ENCODE results near the gene SETBP1. TPM values are rescaled to one million over a fixed set of nuclear protein-coding genes. Genes with fewer than 3 reads are reported as not detected.

SETBP1 gene
- total RNA-seq, 1 donor from 2014 or later, result 22.6 TPM

DNA sequence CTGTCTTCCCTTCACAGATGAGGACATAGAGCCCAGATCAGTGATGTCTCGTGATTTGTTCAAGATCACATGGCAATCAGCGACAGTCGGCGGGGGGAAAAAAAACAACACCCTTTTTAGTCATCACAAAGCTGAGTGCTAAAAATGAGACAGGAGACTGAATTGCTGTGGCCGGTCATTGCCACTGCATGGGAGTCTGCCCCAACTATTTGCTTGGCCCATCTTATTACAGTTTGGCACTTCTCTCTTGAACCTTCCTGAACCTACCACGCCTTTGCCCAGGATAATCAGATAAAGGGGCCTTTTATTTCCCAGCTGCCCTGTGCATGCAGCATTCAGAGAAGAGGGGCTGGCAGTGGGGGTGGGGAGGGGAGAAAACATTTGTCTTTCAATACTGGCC is 42.7 kb downstream of the SETBP1 start:
- intact Hi-C loops (cut with micrococcal nuclease), result no loop called here
- no peaks in the 10 kb centered on the region for H3K9me3 Mint-ChIP-seq
- H3K4me1 Mint-ChIP-seq, result peaks cover 71% of the 10 kb centered on the region
- H3K27me3 Mint-ChIP-seq, result peaks cover 9% of the 10 kb centered on the region
- H3K27ac Mint-ChIP-seq, result peak overlapping the region; percentile 1
- DNase-seq, result no peak
- no peak overlapping the region for H3K4me3 Mint-ChIP-seq
- H3K36me3 Mint-ChIP-seq (ENCODE audit: low read depth), result peaks cover 19% of the 10 kb centered on the region

DNA sequence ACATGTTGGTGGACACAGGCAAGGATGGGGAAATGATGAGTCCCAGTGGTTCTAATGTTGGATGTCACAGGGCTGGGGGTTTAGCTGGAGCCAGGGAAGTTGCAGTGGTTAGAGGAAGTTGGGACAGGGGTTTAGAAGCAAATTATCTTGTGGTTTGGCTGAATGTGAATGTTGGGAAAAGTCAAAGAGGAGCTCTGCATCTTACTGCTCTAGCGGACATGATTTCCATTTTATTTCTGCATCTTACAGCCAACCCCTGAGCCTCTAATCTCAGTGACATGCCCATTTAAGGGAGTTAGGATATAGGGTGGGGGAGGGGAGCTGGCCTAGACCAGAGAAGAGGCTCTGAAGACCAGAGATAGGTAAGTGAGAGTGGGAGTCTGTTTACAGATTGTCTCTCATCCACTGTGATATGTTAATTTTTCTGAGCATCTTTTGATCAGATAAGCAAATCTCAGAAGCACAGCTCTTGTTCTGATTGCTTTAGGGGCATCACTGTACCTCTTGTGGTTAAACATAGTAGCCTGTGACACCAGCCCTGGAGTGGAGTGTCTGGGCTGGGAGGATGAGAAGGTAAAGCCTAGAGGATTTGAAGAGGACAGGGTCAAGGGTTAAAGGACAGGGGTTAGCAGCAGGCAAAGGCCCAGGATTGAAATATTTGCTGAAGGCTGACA is 43.6 kb downstream of the SETBP1 start:
- peak overlapping the region; percentile 93 for H3K27ac Mint-ChIP-seq
- intact Hi-C loops (cut with micrococcal nuclease), result loop anchor here (2.0 kb wide), 1 partner anchor 15 kb away; no protein-coding TSS in a partner anchor
- H3K27me3 Mint-ChIP-seq, result peaks cover 4% of the 10 kb centered on the region
- DNase-seq, result peak; percentile 70
- H3K4me1 Mint-ChIP-seq, result peaks cover 71% of the 10 kb centered on the region
- no peaks in the 10 kb centered on the region for H3K9me3 Mint-ChIP-seq
- H3K36me3 Mint-ChIP-seq (ENCODE audit: low read depth), result peaks cover 16% of the 10 kb centered on the region
- H3K4me3 Mint-ChIP-seq, result peak overlapping the region; percentile 72

DNA sequence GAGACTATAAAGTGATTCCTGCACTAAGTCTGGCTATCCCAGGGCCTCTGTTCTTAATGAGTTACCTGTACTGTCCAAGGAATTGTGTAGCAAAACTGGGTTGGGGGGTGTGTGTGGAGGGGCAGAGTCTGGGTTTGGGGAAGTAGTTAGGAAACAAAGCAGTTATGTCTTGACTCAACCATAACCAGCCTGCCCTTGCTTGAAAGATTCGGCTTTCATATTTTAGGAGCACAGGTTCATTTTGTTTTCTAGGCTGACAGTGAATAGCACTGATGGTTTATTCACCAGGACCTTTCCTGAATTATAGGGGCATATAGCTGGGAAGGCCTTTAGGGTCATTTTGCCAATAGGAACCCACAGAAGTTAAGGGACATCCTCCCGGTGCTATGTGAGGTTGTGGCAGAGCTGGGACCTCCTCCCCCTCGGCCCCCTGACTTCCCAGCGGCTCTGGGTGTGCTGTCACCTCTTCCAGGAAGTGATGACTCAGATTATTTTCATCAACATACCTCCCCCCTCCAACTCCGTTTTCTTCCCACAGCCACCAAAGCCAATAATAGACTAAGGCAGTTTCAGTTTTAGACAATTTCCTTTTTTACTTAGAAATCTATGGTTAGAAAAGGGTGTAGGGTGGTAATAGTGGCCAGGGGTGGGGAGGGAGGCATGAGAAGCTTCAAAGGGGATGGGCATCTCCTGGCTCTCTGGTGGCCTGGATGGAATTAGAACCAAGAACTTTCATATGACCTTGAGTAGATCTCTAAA is 44.8 kb downstream of the SETBP1 start:
- DNase-seq, result peak; percentile 91
- H3K4me3 Mint-ChIP-seq, result peak overlapping the region; percentile 72
- H3K4me1 Mint-ChIP-seq, result peaks cover 80% of the 10 kb centered on the region
- peaks cover 2% of the 10 kb centered on the region for H3K27me3 Mint-ChIP-seq
- peak overlapping the region; percentile 93 for H3K27ac Mint-ChIP-seq
- intact Hi-C loops (cut with micrococcal nuclease), result loop anchor here (1.0 to 5.0 kb wide), 9 partner anchors 8 to 168 kb away; partner anchors contain the start of gene SETBP1
- H3K36me3 Mint-ChIP-seq (ENCODE audit: low read depth), result peaks cover 15% of the 10 kb centered on the region
- no peaks in the 10 kb centered on the region for H3K9me3 Mint-ChIP-seq

DNA sequence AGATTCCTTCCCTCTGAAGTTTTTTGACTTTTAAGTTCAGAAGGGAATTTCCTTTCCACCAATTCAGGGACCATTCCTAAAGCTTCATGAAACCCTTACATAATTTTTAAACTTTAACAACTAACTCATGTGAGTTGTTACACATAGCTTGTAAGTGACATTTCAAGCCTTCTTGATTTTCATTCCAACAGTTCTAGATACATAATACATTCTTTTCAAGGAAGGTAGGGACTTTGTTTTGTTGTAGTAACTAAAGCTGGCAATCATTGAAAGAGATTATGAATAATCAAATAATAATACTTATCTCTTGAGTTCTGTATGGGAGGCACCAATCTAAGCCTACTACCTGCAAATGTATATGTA is 45.4 kb downstream of the SETBP1 start:
- peaks cover 2% of the 10 kb centered on the region for H3K27me3 Mint-ChIP-seq
- H3K27ac Mint-ChIP-seq, result peak overlapping the region; percentile 93
- intact Hi-C loops (cut with micrococcal nuclease), result loop anchor here (5.0 kb wide), 1 partner anchor 91 kb away; no protein-coding TSS in a partner anchor
- DNase-seq, result no peak
- H3K9me3 Mint-ChIP-seq, result no peaks in the 10 kb centered on the region
- peak overlapping the region; percentile 72 for H3K4me3 Mint-ChIP-seq
- H3K36me3 Mint-ChIP-seq (ENCODE audit: low read depth), result peaks cover 14% of the 10 kb centered on the region
- peaks cover 83% of the 10 kb centered on the region for H3K4me1 Mint-ChIP-seq

DNA sequence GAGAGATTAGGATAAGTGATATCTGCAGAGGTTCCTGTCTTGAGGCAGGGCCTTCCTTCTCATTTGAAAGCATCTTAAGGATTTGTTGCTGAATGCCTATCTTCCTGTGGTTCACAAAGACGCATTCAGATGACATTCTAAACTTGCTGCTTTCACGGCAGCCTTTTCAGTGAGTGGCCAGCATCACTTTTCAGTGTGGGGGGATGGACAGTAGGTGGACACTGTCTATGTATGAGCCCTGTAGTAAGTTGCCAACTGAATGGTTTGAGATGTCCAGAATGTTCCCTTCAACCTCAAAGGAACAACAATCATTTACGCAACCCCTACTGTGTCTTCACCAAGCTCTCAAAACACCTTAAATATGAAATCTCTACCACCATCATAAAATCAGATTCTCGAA is 46.6 kb downstream of the SETBP1 start:
- peak overlapping the region; percentile 13 for H3K4me3 Mint-ChIP-seq
- DNase-seq, result no peak
- H3K36me3 Mint-ChIP-seq (ENCODE audit: low read depth), result peaks cover 18% of the 10 kb centered on the region
- H3K27me3 Mint-ChIP-seq, result peaks cover 2% of the 10 kb centered on the region
- intact Hi-C loops (cut with micrococcal nuclease), result loop anchor here (5.0 kb wide), 1 partner anchor 90 kb away; no protein-coding TSS in a partner anchor
- no peak overlapping the region for H3K27ac Mint-ChIP-seq
- peaks cover 87% of the 10 kb centered on the region for H3K4me1 Mint-ChIP-seq
- H3K9me3 Mint-ChIP-seq, result no peaks in the 10 kb centered on the region

DNA sequence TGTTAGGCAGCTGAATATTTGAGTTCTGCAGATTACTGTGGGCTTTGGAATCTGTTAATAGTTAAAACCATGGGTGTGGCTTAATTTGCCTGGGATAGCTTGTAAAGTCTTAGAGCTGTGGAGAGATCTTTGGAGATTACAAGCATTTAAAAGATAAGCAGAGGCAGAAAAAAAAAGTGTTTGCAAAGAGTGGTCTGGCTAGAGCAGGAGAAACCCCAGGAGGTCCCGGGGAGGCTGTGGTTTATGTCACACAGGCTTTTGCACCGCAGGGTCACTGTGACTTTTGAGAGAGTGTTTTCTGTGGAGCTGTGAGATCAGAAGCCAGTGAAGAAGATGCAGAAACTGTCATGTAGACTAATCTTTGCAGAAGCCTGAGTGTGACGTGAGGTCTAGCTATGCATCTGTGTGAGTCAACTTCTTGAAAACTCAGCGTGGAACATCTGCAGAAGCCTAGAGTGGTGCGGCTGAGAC is 49.0 kb downstream of the SETBP1 start:
- Mint-ChIP-seq H3K9me3 (no peaks in the 10 kb centered on the region), H3K27me3 (peaks cover 2% of the 10 kb centered on the region), H3K4me1 (peaks cover 87% of the 10 kb centered on the region), H3K36me3 (ENCODE audit: low read depth) (peaks cover 13% of the 10 kb centered on the region), H3K4me3 (peak overlapping the region; percentile 30), H3K27ac (peak overlapping the region; percentile 57)
- peak; percentile 86 for DNase-seq
- intact Hi-C loops (cut with micrococcal nuclease), result loop anchor here (5.0 kb wide), 1 partner anchor 88 kb away; no protein-coding TSS in a partner anchor

DNA sequence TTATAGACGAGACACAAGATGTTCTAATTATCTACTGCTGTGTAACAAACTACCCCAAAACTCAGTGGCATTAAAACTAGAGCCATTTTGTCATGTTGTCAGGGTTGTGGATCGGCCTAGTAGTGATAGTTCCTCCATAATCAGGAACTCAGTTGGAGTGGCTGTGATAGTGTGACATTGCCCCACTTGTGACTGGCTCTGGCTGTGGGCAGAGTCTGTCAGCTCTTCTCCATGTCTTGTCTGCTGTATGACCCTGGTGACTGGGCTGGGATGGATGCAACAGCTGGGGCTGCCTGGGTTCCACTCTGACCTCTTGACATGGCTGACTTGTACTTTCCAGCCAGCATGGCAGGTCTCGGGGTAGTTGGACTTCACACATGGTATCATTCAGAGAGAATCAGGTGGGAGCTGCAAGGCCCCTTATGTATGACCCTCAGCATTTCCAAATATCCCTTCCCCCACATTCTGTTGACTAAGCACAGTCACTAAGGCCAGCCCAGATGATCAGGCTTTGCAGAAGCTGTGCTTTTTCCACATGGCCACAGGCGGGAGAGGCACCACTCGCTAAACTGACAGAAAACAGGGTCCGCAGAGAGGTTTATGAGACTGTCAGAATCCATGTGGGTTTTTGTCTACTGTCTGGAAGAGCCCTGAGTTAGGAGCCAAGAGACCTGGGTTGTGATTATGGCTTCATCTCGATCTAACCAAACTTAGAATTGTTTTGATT is 50.3 kb downstream of the SETBP1 start:
- H3K36me3 Mint-ChIP-seq (ENCODE audit: low read depth), result peaks cover 13% of the 10 kb centered on the region
- no peak overlapping the region for H3K27ac Mint-ChIP-seq
- H3K4me1 Mint-ChIP-seq, result peaks cover 74% of the 10 kb centered on the region
- H3K27me3 Mint-ChIP-seq, result peaks cover 11% of the 10 kb centered on the region
- H3K4me3 Mint-ChIP-seq, result no peak overlapping the region
- DNase-seq, result no peak
- H3K9me3 Mint-ChIP-seq, result no peaks in the 10 kb centered on the region
- intact Hi-C loops (cut with micrococcal nuclease), result no loop called here

DNA sequence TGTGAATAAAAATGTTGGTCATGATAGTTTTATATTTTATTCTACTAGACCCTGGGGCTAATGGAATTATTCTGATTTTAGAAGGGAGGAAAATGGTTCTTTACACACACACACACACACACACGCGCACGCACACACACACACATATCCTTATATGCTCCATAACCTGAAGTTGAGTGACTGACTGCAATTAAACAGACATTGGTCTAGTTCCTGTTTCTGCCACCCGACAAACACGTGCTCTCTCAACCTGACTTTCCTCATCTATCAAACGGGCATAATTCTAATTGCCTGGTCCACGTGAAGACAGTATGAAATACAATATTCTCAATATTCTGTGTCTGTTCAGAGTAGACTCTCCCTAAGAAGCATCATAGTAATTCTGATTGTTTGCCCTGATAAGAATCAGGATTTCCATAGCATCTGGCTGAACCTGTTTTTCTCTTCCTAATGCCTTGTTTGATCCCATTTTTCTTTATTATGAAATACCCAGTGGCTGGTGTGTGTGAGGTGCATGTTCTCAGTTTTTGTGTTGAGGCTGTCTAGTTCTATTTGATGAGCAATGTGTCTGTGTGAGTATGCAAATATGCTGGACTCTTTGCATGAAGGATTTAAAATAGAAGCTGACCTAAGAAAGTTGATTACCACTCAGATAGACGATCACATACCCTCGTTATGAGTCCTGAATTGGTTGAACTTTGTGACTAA is 51.0 kb downstream of the SETBP1 start:
- Mint-ChIP-seq H3K4me3 (no peak overlapping the region), H3K27me3 (peaks cover 14% of the 10 kb centered on the region), H3K27ac (peak overlapping the region; percentile 17), H3K36me3 (ENCODE audit: low read depth) (peaks cover 13% of the 10 kb centered on the region), H3K4me1 (peaks cover 68% of the 10 kb centered on the region), H3K9me3 (no peaks in the 10 kb centered on the region)
- intact Hi-C loops (cut with micrococcal nuclease), result loop anchor here (2.0 kb wide), 1 partner anchor 27 kb away; no protein-coding TSS in a partner anchor
- DNase-seq, result no peak

DNA sequence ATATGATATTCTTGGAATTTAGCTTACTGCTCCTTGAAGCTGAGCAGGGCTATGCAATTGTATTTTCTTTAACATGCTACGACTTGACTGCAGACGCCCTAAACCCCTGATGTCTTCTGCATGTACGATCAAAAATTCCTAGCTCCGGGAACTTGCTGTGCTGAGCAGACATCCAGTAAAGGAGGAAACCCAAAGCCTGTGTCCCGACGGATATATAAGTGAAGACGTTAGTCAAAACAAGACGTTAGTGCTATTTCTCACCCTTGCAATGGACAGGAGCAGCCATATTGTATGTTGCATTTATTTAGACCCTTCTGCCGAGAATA is 51.5 kb downstream of the SETBP1 start:
- Mint-ChIP-seq H3K9me3 (no peaks in the 10 kb centered on the region), H3K4me1 (peaks cover 63% of the 10 kb centered on the region), H3K36me3 (ENCODE audit: low read depth) (peaks cover 15% of the 10 kb centered on the region), H3K4me3 (no peak overlapping the region), H3K27me3 (peaks cover 16% of the 10 kb centered on the region), H3K27ac (peak overlapping the region; percentile 51)
- intact Hi-C loops (cut with micrococcal nuclease), result loop anchor here (2.0 kb wide), 1 partner anchor 27 kb away; no protein-coding TSS in a partner anchor
- DNase-seq, result no peak

DNA sequence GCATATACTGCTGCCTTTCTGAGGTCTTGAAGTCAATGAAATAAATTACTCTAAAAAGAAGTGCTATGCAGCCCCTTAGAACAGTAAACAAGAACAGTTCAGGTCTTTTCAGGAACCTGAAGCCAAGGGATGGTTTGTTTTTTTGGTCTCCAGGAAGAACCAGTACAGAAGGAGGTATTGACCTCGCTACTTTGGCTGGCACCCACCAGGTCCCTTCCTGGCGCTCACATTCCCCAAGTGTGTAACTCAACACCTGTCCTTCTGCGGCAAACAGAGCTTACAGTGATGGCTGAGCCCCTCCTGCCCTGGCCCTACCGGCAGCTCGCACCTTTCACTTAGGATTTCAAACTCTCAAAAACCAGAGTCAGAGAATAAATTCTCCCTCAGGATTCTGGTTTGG is 51.9 kb downstream of the SETBP1 start:
- no peak for DNase-seq
- intact Hi-C loops (cut with micrococcal nuclease), result loop anchor here (2.0 kb wide), 1 partner anchor 26 kb away; no protein-coding TSS in a partner anchor
- peaks cover 16% of the 10 kb centered on the region for H3K27me3 Mint-ChIP-seq
- no peaks in the 10 kb centered on the region for H3K9me3 Mint-ChIP-seq
- H3K36me3 Mint-ChIP-seq (ENCODE audit: low read depth), result peaks cover 15% of the 10 kb centered on the region
- H3K4me3 Mint-ChIP-seq, result no peak overlapping the region
- H3K27ac Mint-ChIP-seq, result peak overlapping the region; percentile 51
- peaks cover 59% of the 10 kb centered on the region for H3K4me1 Mint-ChIP-seq

DNA sequence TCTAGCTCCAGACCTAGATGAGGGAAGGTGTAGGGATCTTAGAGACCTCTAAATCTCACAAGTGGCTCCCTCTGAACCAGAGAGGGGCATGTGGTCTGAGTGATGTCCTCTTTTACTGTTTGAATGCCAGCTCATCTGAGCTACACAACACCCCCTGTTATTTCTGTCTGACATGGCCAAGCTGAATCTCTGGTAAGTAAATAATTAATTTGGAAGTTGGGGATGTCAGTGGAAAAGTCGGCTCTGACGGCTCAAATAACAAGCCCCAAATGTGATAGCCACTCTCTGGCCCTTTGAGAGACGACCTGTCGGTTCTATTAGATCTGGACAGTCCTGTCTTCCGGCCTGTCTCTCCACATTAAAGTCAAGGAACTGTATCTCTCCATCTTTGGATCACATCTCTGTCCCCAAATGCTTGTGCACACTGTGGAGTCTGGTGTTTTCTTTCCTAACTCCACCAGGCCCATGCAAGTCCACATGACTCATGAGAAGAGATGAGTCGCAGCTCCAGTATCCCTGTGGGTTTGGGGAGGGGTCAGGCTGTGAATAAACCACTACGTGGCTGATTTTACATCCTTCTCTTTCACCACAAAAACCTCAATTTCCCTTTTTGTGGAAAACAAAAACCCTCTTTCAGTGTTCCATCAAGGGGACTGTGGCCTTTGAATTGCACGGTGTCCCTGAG is 52.5 kb downstream of the SETBP1 start:
- Mint-ChIP-seq H3K27me3 (peaks cover 20% of the 10 kb centered on the region), H3K36me3 (ENCODE audit: low read depth) (peaks cover 15% of the 10 kb centered on the region), H3K9me3 (no peaks in the 10 kb centered on the region), H3K4me1 (peaks cover 55% of the 10 kb centered on the region), H3K4me3 (peak overlapping the region; percentile 35), H3K27ac (peak overlapping the region; percentile 80)
- intact Hi-C loops (cut with micrococcal nuclease), result loop anchor here (1.0 to 2.0 kb wide), 2 partner anchors 8 to 26 kb away; no protein-coding TSS in a partner anchor
- DNase-seq, result peak; percentile 73

DNA sequence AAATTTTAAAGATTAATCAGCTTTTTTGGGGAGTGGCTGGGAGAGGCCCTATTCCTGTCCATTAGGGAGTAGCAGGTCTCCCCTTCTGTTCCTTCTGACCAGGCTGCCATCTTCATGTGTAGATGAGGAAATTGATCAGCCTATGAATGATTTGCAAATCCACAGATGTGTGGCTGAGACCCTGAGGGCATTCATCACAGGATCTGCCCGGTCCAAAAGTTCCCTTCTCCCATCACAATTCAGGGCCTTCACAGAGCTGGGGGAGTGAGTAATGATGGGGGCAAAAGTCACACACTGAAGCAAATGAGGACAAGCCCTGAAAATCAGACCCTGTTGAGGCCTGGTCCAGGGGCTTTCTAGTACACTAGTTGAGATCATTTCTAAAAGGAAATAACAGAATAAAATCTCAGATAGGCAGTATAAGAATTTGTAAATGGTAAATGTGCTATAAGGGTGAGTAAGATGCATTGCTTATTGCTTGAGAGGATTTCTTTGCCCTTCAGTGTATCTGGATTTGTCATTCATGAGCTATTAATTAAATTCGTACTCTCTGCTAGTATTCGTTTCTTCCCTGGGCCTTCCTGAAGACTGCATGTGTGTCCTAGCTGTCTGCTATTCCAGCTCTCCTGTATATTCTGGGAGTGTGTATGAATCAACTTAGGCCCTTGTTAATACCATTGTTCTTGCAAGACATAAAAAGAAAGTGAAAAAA is 53.2 kb downstream of the SETBP1 start:
- intact Hi-C loops (cut with micrococcal nuclease), result loop anchor here (1.0 to 2.0 kb wide), 2 partner anchors 9 to 25 kb away; no protein-coding TSS in a partner anchor
- Mint-ChIP-seq H3K9me3 (no peaks in the 10 kb centered on the region), H3K27ac (no peak overlapping the region), H3K4me1 (peaks cover 52% of the 10 kb centered on the region), H3K36me3 (ENCODE audit: low read depth) (peaks cover 15% of the 10 kb centered on the region), H3K27me3 (peaks cover 22% of the 10 kb centered on the region), H3K4me3 (no peak overlapping the region)
- no peak for DNase-seq
